ENCODE measurements around the gene PACRGL.
A peak's percentile ranks its signal among the peaks of the same experiment; 100 is the strongest.

Gene PACRGL

DNA sequence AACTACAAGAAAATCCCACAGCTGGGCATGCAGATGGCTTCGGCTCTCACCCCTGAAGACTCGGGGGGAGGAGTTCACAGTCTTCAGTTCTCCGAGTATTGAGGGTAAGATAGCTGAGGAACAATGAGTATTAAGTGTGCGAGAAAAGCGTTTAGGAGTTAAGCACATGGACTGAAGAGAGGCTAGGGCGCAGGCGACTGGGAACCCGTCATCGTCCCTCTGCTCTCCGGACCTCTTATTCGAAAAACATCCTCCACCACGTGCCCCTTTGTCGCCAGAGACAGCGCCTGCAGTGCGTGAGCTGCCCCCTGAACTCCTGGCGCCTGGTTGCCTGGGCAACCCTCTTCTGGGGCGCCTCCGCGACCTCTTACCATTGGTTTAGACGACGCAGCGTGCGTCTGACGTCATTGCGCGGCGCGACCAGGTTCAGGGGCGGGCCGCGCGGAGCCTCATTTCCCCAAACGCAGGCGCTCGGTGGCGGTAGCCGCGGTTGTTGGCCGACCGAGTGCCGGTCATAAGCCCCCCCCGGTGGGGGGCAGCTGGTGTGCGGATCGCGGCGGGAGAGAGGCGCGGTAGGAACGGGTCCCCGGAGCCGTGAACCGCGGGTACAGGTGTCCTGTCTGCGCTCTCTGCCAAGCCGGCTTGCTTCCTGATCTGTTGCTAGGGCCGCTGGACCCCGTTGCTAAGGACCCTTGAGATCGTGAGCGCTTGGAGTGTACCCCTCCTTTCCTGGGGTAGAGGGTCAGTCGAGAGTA lies at the start of gene PACRGL:
Gene PACRGL (plus strand): TSS at position 452 of the 755 bp plus-strand sequence. CDS start 4,024 bp downstream, outside the sequence.
- peak; percentile 95 for DNase-seq

- no peak for DNase-seq
Measured at GRCh38 chr4:20652226-20652885, 47.9 kb upstream of the PACRGL start.

GRCh38 chr4:20658456-20658855 lies 41.8 kb upstream of the PACRGL start:
- no peak for DNase-seq

- DNase-seq = no peak
Measured at GRCh38 chr4:20662851-20663250, 37.4 kb upstream of the PACRGL start.

DNA sequence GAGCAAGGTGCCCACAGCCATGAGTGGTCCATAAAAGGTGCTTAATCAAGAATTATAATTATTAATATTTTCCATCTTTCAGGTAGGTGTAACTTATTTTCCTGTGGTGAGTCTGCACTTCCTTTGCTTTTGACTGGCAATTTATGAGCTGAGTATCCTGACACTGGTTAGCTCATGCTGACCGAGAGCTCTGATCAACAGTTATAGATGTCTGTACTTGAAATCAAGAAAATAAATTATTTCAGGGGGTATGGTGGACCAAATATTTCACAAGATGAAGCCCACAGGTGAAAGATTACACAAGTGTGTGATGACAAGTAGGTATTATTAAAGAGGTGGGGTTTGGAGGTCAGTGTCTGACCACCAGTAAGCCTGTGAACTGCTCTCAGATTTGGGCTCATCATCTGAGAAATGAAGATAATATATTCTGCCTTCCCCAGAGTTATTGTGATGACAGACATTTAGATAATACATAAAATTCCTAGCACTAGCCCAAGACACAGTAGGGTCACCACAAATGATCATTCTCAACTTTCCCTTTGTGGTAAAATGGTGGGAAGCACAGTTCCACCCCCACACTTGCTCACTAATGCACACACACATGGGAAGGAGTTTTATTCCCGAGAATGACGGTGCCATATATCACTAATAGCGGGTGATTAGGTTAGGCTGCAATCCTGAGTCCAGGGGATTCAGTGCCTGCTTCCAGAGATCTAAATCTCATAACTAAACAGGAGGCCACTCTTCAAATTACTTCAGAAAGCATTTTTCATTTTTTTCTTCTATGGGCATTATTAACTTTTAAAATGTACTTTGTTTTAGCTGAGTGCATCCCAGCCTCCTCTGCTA lies 34.0 kb upstream of the PACRGL start:
- no peak for DNase-seq

GRCh38 chr4:20672262-20672661 lies 28.0 kb upstream of the PACRGL start:
- DNase-seq = no peak

DNA sequence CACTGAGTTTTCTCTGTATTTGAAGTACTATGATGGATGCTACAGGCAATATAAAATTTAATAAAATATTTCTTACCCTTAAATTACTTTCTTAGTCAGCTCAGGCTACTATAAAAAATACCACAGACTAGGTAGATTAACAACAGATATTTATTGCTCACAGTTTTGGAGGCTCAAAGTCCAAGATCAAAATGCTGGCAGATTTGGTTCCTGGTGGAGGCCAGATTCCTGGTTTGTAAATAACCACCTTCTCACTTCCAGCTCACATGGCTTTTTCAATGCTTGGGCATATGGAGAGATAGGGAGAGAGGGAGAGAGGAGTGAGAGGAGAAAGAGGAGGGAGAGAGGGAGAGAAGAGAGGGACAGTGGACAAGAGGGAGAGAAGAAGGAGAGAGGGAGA lies 24.5 kb upstream of the PACRGL start:
- DNase-seq = no peak

DNA sequence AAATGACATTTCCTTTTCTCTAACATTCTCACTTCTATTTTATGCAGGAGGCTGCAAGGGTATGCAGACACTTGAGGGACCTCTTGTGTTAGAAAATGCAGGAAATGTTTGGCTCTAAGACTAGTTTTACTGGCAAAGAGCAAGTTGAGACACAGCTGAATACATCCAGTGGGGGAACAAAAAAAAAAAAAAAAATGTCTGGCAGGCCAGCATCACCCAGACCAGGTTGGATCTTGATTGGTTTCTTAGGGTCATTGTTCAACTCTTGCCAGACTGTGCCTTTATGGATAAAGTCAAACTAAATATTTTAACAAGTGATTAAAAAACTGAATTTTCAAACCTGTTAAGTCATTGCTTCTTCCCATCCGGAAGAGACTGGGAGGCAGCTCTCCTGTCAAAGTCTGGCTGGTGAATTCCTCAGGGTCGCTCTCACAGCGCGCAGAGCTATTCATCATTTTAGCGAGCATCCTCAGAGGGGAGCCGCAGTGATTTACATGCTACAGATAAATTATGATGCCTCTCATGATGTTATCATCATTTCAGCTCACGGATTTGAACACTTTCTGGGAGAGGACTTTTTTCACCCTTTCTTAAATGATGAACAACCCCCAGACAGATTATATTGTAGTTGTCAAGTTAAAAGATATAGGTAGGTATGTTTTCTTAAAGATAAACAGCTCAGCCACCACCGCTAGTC lies 23.6 kb upstream of the PACRGL start:
- no peak for DNase-seq

DNA sequence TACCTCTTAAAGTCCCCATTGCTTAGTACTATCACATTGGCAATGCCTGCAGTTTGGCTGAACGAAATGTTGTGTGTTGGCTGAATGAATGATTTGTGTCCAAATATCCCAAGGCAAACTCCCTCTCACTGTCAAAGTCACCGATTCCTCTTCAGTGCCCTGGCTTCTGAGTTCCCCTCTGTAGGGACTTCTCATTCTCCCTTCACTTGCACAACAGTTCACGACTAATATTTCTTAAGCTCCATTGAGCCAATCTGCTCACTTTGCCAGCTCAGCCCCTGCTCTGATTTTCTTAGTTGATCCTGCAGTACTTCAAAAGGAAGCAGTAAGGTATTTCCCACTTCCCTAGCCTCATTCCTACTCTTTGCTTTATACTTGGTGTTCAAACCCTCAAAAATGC lies 21.9 kb upstream of the PACRGL start:
- no peak for DNase-seq

DNA sequence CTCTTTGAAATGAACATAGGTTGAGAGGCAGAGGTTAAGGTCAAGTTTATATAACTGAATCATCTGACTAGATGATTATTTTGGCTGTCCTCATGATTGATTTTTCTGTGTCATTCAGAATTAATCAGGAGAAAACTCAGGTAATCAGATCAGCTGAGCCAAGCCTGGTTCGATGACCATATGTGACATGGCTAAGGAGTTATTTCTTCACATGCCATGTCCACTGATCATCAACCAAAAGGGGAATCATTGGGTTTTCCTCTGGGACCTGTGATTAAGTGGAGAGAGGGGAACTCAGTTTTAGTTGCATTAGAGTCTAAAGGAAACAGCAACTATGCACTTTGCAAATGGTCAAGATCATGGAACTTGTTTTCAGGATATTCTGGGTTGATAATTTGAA lies 20.3 kb upstream of the PACRGL start:
- DNase-seq = no peak

DNA sequence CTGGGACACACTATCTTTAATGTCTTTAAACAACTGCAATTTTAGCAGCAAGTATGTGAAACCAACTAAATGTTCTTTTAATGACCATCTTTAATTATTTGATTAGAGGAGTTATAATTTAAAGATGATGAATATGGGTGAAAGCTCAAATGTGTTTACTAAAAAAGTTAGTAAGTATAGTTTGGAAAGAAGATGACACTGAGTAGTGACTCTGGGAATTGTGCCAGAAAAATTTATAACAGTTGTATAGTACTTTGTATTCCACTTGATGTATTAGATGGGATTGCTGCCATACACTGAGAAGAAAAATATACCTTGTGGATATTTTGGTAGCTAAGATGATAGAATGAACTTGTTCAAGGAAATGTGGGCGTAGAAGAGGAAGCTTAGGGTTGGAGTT lies 19.5 kb upstream of the PACRGL start:
- no peak for DNase-seq

DNA sequence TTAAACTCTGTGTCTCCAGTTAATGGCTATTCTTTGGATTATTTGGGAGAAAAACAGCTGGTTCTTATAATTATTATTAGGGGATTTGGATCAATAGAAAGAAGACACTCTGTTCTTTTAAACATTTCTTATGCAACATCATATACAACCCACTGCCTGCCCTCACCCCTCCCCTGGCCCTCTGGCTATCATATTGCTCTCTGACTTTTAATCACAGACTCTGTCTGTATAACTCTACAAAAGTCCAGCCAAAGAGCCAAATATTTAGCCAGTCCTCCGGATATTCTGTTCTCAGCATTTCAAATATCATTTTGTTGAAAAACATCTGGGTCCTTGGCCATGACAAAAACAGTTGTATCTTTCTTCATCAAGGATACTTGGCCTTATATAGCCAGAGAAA lies 19.0 kb upstream of the PACRGL start:
- no peak for DNase-seq

- DNase-seq = no peak
Measured at GRCh38 chr4:20682853-20683252, 17.4 kb upstream of the PACRGL start.

GRCh38 chr4:20683766-20684165 lies 16.5 kb upstream of the PACRGL start:
- DNase-seq = no peak

DNA sequence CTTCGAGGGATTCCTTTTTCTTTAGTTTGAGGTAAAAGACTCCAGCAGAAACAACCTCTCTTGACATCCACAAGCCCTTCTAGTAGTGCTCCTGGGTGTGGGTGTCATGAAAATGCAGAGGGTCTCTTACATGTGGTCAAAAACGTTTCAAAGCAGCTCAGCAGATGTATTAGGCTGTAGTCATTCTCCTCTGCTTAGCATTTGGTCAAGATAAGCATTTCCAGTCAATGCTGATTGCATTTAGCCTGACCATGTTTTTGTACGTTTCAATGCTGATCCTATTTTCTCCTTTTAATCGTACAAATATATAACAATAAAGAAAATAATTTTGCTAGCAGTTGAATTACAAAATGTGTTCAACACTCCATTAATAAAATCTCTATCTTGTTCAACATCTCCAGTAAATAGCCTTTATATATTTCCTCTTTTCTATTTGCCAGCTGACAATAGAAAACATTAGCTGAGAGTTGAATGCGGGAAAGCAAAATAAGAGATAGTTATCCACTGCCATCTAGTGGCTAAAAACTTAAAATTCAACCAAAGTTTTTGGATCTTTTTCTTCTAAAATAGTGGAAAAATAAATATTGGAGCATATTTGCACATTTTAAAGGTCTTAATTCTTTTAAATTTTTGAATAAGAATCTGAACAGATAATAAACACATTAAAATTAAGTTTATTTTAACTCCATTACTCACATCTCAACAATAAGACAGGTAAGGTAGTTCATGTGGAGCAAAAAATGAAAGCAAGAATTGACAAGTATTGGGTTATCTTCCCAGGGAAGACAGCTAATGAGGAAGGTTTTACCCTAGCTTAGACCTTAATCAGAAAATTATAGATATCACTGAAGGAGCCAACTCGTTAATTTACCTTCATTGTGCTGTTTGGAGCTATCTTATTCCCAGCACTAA lies 15.2 kb upstream of the PACRGL start:
- no peak for DNase-seq

DNA sequence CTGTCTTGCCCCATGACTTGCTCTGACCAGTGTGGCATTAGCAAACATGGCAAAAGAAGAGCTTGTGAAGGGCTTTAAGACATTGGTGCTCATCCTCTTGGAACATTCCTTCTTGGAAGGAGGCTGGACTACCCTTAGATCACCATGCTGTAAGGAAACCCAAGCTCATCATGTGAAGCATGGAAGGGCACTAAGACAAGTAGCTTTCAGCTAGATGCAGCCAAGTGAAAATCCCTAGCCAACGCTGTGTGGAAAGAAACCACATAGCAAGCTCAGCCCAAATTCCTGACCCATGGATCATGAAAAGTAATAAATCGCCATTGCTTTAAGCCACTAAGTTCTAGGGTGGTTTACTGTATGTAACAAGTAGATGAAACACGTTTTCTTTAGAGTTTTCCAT lies 12.4 kb upstream of the PACRGL start:
- no peak for DNase-seq

DNA sequence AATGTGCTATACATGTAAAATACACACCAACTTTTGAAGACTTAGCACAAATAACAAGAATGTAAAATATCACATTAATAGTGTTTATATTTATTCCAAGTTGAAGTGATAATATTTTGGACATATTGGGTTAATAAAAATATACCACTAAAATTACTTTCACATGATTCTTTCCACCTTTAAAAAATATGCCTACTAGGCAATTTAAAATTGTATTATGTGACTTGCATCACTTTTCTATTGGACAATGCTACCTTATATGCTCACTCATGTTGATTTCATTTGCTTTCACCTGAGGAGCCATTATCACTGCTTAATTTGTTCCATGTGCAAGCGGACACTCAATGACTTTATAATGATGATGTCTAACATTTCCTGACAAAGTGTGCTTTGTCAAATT lies 3.4 kb upstream of the PACRGL start:
- DNase-seq = no peak

GRCh38 chr4:20698382-20698781 lies 1.9 kb upstream of the PACRGL start:
- DNase-seq = no peak

- no peak for DNase-seq
Measured at GRCh38 chr4:20698820-20699219, 1.4 kb upstream of the PACRGL start.

GRCh38 chr4:20711335-20711734 lies 11.1 kb downstream of the PACRGL start:
- DNase-seq = no peak

- no peak for DNase-seq
Measured at GRCh38 chr4:20723019-20723418, 22.8 kb downstream of the PACRGL start.

DNA sequence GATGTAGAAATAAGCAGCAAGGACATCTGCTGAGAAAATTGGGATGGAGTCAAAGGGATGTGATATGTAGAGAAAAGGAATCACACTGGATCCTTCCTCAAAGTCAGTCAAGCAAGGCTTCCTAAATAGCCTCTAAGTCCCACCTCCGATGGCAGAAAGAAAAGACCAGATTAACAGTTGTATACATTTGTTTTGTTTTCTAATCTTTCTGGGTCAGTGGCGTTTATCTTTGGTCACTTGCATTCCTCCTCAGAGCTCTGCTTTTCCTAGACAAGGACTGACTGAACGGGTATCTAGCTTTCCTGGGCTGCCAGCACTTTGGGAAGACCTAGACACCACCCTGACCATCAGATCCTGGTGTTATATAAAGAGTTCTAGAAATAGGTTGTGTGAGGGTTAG lies 23.2 kb downstream of the PACRGL start:
- DNase-seq = no peak

Measured in activated CD4-positive, alpha-beta T cell treated with anti-CD3 and anti-CD28 coated beads for 48 hours (primary cell).